Vagina (tissue), 2 donors: Measurements from ENCODE around the gene PTH. TPM values are rescaled to one million over a fixed set of nuclear protein-coding genes. Genes with fewer than 3 reads are reported as not detected.

Experiments used
- DNase-seq, 2 donors: peaks; one replicate each; pipeline ENCODE4 v3.0.0-alpha.2; 2017; ENCODE audit errors: extremely low spot score in 2 of 2
- H3K27ac ChIP-seq: fragments of 200-600 bp; sonication (generic); one replicate; pipeline ENCODE4 v1.5.1; 2019
- H3K27me3 ChIP-seq: fragments of 200-600 bp; sonication (generic); one replicate; pipeline ENCODE4 v1.5.1; 2019
- H3K36me3 ChIP-seq, 2 donors: fragments of 200-600 bp; sonication (generic); one replicate each; pipeline ENCODE4 v1.5.1; 2017 to 2019
- H3K4me1 ChIP-seq: fragments of 200-600 bp; sonication (generic); one replicate; pipeline ENCODE4 v1.5.1; 2019
- H3K4me3 ChIP-seq, 2 donors: fragments of 200-600 bp; sonication (generic); 1 replicate in 1 of 2; 2 replicates in 1 of 2; pipeline ENCODE4 v1.5.1; 2016 to 2019
- H3K9me3 ChIP-seq: fragments of 200-600 bp; sonication (generic); one replicate; pipeline ENCODE4 v1.5.1; 2019
- CTCF ChIP-seq, 3 experiments: fragments of 450-650 bp in 2 of 3; fragments of 200-600 bp in 1 of 3; sonication (generic) in 1 of 3; IDR thresholded peaks; one replicate each; pipeline ENCODE4 v1.5.1; 2017 to 2019; ENCODE audit warnings: antibody characterized with exemption in 3 of 3, mild to moderate bottlenecking in 2 of 3, moderate library complexity in 2 of 3
- POLR2A ChIP-seq, 2 donors: fragments of 450-650 bp; IDR thresholded peaks; one replicate each; pipeline ENCODE4 v1.6.1; 2017; ENCODE audit warnings: antibody characterized with exemption in 2 of 2, mild to moderate bottlenecking in 2 of 2, moderate library complexity in 2 of 2
- POLR2AphosphoS5 ChIP-seq, 2 donors: sonication (generic); formaldehyde crosslinking; IDR thresholded peaks; one replicate each; pipeline ENCODE4 v1.9.0; 2017; ENCODE audit warnings: antibody characterized with exemption in 2 of 2, mild to moderate bottlenecking in 2 of 2, low read depth in 1 of 2; ENCODE audit not compliant: insufficient read depth in 1 of 2
- intact Hi-C: fragments of 100-400 bp; cut with DNase I; formaldehyde crosslinking; loops from one replicate; pipeline ENCODE4 v1.15.1; 2023
- total RNA-seq: library from RNA; depleted of rRNA; stranded (reverse); fragments of >200 nt; gene quantifications from one replicate; pipeline ENCODE4 v1.2.3, GENCODE V29; 2016

The PTH gene
- not detected for total RNA-seq

DNA sequence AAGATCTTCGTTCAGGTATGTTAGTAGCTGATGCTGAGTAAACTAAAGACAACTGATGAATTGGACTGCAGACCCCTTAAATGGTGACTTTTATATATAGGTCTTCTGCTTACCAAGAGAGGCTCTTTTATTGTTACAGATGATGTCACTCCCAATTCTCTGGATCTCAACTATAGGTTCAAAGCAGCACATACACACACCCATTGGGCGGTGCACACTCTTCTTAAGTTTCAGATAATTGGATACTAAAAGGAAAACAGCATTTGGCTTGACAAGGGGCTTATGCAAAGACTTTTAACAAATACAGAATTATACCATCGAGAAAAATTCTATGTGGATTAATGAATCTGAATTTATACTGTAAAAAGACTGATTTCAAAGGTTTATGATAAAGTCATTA lies at the start of gene PTH:
Gene PTH (minus strand): TSS at position 69 of the 400 bp plus-strand sequence. CDS start 3,142 bp downstream, outside the sequence.
- Histone ChIP-seq H3K4me1 (no peaks in the 10 kb centered on the region), H3K27me3 (no peaks in the 10 kb centered on the region), H3K9me3 (no peaks in the 10 kb centered on the region), H3K27ac (no peak within 1 kb of the TSS), H3K36me3 (no peaks in the 10 kb centered on the region), H3K4me3 (no peak within 1 kb of the TSS)
- intact Hi-C loops = no loop called here
- TF ChIP-seq POLR2AphosphoS5 (IDR thresholded peaks at IDR 0.05; ENCODE audit: insufficient read depth in 1 of 2, low read depth in 1 of 2) (no peak), POLR2A (IDR thresholded peaks at IDR 0.05) (no peak), CTCF (IDR thresholded peaks at IDR 0.05) (no peak)
- no peak for DNase-seq

DNA sequence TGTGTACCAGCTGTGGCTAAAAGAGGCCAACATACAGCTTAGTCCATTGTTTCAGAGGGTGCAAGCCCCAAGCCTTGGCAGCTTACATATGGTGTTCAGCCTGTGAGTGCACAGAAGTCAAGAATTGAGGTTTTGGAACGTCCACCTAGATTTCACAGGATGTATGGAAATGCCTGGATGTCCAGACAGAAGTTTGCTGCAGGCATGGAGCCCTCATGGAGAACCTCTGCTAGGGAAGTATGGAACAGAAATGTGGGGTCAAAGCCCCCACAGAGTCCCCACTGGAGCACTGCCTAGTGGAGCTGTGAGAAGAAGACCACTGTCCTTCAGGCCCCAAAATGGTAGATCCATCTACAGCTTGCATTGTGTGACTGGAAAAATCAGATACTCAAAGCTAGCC lies 42.2 kb upstream of the PTH start:
- DNase-seq = no peak
- TF ChIP-seq POLR2AphosphoS5 (IDR thresholded peaks at IDR 0.05; ENCODE audit: insufficient read depth in 1 of 2, low read depth in 1 of 2) = no peak
- TF ChIP-seq CTCF (IDR thresholded peaks at IDR 0.05) = no peak
- H3K36me3 ChIP-seq = no peaks in the 10 kb centered on the region
- intact Hi-C loops = no loop called here
- no peak overlapping the region for H3K4me3 ChIP-seq
- no peaks in the 10 kb centered on the region for H3K4me1 ChIP-seq
- H3K27me3 ChIP-seq = no peaks in the 10 kb centered on the region
- no peaks in the 10 kb centered on the region for H3K9me3 ChIP-seq
- no peak overlapping the region for H3K27ac ChIP-seq

- intact Hi-C loops = no loop called here
- H3K36me3 ChIP-seq = no peaks in the 10 kb centered on the region
Observed at GRCh38 chr11:13535819-13536218, 40.0 kb upstream of the PTH start.

GRCh38 chr11:13534358-13534757 lies 38.6 kb upstream of the PTH start:
- no peaks in the 10 kb centered on the region for H3K9me3 ChIP-seq
- H3K4me3 ChIP-seq = no peak overlapping the region
- no peaks in the 10 kb centered on the region for H3K4me1 ChIP-seq
- no peaks in the 10 kb centered on the region for H3K27me3 ChIP-seq
- no peak for DNase-seq
- intact Hi-C loops = no loop called here
- no peaks in the 10 kb centered on the region for H3K36me3 ChIP-seq
- H3K27ac ChIP-seq = no peak overlapping the region
- no peak for TF ChIP-seq POLR2AphosphoS5 (IDR thresholded peaks at IDR 0.05; ENCODE audit: insufficient read depth in 1 of 2, low read depth in 1 of 2)
- no peak for TF ChIP-seq POLR2A (IDR thresholded peaks at IDR 0.05)
- TF ChIP-seq CTCF (IDR thresholded peaks at IDR 0.05) = no peak

More at GRCh38 chr11:13535819-13536218, 40.0 kb upstream of the PTH start:
- Histone ChIP-seq H3K9me3 (no peaks in the 10 kb centered on the region), H3K4me1 (no peaks in the 10 kb centered on the region), H3K27me3 (no peaks in the 10 kb centered on the region), H3K4me3 (no peak overlapping the region), H3K27ac (no peak overlapping the region)
- no peak for TF ChIP-seq POLR2AphosphoS5 (IDR thresholded peaks at IDR 0.05; ENCODE audit: insufficient read depth in 1 of 2, low read depth in 1 of 2)
- no peak for TF ChIP-seq CTCF (IDR thresholded peaks at IDR 0.05)
- TF ChIP-seq POLR2A (IDR thresholded peaks at IDR 0.05) = no peak
- DNase-seq = no peak

- DNase-seq = no peak
- Histone ChIP-seq H3K36me3 (no peaks in the 10 kb centered on the region), H3K9me3 (no peaks in the 10 kb centered on the region), H3K27ac (no peak overlapping the region), H3K4me1 (no peaks in the 10 kb centered on the region), H3K27me3 (no peaks in the 10 kb centered on the region), H3K4me3 (no peak overlapping the region)
- intact Hi-C loops = no loop called here
- no peak for TF ChIP-seq POLR2A (IDR thresholded peaks at IDR 0.05)
- no peak for TF ChIP-seq CTCF (IDR thresholded peaks at IDR 0.05)
- no peak for TF ChIP-seq POLR2AphosphoS5 (IDR thresholded peaks at IDR 0.05; ENCODE audit: insufficient read depth in 1 of 2, low read depth in 1 of 2)
Observed at GRCh38 chr11:13525257-13525656, 29.5 kb upstream of the PTH start.
